GM19468 (cell line): Measurements from ENCODE around the gene DNAJB2.

Experiments used
- ATAC-seq: cut with Tn5 transposase; IDR thresholded peaks from one replicate; pipeline ENCODE4 v1.9.1; 2021; ENCODE audit warnings: mild to moderate bottlenecking, moderate library complexity, moderate number of reproducible peaks; ENCODE audit not compliant: unreplicated experiment; ENCODE audit errors: extremely low read depth

The DNAJB2 gene

DNA sequence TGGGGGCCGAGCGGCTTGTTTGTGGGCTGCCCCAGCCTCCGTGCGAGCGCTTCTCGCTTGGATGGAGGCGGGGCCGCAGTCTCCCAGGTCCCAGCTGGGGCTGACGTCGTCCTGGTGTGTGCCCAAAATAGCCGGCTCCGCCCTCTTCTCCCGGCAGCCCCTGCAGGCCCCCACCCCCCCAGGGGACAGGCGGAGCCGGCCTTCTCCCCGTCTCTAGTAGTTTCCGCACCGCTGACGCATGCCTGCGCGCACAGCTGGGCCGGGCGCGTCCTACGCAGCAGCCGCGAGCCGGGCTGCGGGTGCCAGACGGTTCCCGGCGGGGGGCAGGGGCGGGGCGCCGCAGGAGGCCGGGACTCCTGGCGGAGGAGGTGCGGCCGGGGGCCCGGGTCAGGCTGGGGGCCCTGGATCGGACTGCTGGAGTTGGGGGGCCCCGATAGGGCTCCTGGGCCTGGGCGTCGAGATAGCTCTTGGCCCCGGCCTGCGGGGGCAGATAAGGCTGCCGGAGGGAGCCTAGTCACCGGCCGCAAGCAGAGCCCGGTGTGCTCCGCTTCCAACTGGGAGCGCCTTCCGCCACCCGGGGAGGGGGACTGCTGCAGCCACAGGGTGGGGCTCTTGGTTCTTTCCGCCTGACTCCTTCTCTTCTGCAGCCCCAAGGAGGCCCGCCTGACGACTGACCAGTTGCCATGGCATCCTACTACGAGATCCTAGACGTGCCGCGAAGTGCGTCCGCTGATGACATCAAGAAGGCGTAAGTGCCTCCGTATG is at the start of gene DNAJB2:
DNAJB2 (plus strand) TSS at position 216 of the 765 bp plus-strand sequence; CDS start at position 684, 468 bp downstream.
- ATAC-seq, result peak; percentile 90

DNA sequence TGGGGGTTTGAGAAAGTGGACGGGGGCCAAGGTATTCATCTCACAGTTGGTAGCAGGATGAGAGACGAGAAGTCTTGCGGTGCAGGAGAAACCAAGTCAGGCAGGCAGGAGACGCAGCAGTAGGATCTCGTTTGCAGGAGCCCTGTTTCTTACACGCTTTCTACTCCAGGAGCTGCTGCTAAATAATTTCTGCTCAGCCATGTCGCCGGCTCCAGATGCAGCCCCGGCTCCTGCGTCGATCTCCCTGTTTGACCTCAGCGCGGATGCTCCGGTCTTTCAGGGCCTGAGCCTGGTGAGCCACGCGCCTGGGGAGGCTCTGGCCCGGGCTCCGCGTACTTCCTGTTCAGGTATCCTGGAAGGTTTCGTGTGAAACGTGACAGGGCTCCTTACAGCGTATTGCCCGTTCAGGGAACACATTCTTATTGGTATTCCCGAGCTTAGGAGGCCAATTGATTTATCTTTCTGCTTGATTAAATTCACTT is 49.1 kb upstream of the DNAJB2 start:
- ATAC-seq, result no peak

DNA sequence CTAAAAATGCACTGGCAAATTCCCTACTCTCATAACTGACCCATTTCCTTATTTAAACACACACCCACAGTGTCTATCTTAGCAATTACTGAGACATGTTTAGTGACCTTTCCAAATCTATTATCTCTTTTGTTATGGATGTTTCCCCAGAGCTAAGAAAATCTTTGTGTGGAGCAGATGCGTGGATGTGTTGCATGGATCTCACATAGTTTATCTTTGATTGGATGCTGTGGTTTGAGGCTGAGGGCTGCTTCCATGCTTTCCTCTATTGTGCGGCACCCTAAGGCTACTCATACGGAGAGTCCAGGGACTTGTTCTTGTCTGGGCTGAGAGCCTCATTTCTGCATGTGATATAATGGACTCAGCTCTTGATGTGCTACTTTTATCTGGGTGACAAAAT is 44.8 kb upstream of the DNAJB2 start:
- no peak for ATAC-seq

DNA sequence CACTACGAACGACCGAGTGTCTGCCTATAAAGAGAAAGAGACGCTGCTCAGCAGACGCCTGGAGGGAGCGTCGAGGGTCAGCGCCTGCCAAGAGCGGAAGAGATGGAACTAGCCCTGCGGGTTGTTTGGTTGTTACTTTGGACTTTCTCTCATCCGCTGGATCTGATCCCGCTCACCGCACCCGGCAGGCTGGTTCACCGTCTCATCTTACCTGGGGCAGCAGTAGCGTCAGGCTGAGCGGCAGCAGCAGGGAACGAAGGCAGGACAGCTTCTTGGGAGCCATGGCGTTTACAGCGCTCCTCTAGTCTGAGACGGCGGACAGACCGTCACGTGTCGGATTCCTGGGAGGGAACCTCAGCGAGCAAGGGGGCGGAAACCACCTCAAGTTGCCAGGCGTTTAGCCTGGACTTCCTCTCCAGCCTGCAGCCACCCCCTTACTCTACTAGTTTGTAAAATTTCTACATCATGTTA is 35.8 kb upstream of the DNAJB2 start:
- ATAC-seq, result no peak

DNA sequence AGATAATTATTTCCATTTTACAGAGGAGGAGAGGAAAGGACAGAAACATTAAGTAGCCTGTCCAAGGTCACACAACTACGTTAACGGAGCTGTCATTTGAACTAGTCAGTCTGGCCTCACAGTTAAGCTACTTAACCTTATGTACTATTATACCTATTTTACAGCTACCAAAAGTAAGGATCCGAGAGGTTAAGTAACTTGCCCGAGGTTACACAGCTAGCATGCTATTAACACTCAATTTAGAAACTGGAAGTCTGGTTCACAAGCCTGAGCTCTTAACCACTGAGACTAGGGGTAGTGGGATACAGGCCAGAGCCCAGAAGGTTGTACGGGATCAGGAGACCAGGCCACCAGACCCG is 34.4 kb upstream of the DNAJB2 start:
- no peak for ATAC-seq

DNA sequence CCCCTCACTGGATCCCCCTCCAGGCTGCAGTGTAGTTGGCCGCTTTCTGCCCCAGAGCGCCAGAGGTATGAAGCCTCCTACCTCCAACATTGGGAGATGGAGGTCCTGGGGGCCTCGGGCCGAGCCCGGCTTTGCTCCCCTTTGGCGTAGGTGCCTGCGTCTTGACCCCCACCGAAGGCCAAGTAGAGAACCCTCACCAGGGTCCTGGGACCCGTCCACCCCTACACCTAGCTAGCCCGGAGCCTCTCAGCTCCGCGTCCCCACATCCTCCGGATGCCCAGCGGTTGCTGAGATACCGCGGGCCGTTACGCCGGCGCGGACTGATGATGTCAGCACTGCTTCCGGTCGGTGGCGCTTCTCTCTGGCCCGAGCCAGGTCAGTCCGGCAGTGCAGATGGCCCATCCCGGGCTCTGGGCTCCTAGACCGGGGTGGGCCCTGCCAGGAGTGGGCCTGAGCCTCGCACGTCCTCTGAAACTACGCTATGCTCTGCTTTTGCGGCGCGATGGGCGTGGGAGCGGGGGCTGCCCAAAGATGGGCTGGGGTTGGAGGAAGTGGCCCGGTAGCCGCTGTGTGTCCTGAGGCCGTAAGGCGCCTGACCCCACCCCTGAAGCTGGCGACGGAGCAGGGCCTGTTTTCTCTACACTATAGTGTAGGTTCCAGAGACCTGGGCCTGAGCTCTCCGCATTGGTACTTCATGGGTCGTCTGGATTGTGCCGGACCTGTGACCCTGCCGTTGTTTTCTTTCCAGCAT is 33.8 kb upstream of the DNAJB2 start, which contains the start of the genes GLB1L and STK16:
GLB1L (minus strand) TSS at position 297 of the 751 bp plus-strand sequence. CDS start 1,871 bp downstream, outside the sequence.
STK16 (plus strand) TSS at position 332 of the 751 bp plus-strand sequence. CDS start 521 bp downstream, outside the sequence.
- ATAC-seq, result peak; percentile 65

DNA sequence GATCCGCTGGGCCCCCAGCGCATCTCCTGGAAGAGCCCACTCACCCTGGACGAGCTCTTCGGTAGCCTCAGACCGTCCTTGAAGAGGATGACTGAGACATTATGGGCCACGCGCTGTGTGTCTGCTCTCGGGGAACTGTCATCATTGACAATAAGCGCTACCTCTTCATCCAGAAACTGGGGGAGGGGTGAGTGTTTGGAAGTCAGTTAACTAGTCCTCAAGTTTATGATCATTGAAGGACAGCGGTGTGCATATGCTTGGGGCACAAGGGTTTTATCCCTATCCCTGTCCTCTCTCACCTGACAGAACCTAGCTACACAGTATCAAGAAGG is 33.3 kb upstream of the DNAJB2 start:
- no peak for ATAC-seq

DNA sequence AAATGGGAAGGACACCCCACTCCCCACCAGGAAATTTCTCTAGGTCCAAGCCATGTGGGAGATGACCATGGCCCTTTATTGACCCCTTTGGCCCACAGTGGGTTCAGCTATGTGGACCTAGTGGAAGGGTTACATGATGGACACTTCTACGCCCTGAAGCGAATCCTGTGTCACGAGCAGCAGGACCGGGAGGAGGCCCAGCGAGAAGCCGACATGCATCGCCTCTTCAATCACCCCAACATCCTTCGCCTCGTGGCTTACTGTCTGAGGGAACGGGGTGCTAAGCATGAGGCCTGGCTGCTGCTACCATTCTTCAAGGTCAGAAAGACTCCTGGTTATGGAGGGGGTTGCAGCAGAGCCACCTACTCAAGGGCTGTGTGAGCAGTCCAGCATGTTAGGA is 32.6 kb upstream of the DNAJB2 start:
- ATAC-seq, result no peak

DNA sequence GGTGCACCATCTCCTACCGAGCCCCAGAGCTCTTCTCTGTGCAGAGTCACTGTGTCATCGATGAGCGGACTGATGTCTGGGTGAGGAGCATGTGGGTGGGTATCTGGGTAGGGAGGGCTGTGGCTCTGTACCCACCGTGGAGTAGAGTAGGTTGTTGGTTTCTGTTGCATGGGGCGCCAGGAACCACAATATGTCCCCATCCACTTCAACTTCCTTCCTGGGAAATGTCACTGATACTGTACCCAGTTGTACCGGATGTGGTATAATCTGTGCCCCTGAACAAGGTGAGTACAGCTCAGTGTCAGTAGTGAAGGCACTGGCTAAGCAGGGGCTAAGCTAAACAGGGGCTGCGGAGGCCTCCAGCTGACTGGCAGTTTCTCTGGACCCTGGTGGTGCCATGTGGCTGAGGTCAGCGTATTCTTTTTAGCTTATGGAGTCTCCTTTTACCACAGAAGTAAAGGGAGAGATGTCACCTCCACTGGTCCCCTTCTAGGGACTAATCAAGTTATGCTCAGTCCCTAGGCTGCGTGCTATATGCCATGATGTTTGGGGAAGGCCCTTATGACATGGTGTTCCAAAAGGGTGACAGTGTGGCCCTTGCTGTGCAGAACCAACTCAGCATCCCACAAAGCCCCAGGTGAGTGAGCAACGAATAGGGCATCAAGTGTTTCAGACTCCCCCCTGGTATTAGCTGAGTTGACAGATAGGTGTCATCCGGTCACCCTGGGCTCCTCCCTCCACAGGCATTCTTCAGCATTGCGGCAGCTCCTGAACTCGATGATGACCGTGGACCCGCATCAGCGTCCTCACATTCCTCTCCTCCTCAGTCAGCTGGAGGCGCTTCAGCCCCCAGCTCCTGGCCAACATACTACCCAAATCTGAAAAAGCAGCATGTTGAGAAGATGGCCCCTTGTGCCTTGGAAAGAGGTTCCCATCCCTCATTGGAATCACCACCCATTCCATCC is 31.2 kb upstream of the DNAJB2 start:
- no peak for ATAC-seq

DNA sequence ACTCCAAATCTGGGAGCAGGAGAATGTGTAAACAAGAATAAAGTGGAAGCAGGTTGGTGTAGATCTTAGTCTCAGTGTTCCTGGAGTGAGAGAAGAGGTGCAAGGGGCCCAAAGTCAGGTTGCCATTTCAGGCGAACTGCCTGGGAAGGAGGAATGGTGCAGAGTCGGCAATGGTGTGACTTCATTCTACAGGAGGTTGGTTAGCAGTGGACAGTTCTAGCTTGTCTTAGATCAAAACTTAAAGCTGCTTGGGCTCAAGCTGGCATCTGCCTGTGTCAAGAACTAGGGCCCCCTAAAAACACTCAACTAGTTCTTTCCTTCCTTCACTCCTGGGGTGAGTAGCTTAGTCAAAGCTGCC is 30.3 kb upstream of the DNAJB2 start:
- ATAC-seq, result no peak

DNA sequence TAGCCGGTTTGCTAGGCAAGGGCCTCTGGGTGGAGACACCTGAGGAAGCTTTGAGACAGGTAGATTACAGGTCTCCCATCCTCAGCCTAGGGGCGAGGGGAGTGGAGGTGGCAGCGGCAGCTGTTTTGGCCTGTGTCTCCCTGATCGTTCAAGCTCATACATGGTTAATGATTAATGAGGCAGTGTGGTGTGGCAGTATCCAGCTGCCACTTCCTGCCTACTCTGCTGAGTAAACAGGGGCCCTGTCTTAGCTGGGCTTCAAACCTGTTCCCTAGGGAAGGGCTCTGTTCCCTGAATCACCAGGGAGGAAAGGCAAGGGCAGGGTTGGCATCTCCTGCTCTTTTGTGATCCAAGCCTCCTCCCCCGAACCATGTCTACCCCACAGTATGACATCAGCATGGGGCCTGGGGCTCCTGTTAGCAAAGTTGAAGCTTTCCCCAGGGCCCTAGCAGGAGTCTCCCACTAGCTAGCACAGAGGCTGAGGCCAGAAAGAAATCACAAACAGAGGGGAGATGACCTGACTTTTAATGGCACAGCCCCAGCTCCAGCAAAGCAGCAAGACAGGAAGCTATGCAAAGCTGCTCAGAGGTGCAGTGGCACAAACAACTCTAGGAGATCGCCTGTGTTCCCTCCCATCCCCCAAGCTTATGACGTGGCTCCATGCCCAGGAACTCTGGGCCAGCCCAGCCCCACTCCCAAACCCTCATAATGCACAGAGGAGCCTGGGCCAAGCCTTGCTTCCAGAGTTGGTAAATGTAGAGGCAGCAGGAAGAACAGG is 29.8 kb upstream of the DNAJB2 start:
- peak; percentile 37 for ATAC-seq

DNA sequence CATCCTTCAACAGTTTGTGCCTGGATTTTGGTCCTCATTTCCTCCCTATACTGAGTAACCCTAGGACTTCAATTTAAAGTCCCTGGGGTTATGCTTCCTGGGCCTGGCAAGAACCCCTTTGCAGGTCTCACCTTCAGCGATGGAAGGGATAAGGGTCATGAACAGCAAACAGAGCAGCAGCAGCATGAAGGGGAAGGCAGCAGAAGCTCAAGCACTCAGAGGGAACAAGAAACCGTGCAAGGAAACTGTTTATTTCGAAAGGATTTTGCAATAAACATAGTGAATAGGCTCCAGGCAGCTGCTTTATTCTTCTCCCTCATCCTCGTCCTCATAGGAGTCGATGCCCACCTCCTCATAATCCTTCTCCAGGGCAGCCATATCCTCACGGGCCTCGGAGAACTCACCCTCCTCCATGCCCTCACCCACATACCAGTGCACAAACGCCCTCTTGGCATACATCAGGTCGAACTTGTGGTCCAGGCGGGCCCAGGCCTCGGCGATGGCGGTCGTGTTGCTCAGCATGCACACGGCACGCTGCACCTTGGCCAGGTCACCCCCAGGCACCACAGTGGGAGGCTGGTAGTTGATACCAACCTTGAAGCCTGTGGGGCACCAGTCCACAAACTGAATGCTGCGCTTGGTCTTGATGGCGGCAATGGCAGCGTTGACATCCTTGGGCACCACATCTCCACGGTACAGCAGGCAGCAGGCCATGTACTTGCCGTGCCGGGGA is 29.0 kb upstream of the DNAJB2 start:
- ATAC-seq, result no peak

DNA sequence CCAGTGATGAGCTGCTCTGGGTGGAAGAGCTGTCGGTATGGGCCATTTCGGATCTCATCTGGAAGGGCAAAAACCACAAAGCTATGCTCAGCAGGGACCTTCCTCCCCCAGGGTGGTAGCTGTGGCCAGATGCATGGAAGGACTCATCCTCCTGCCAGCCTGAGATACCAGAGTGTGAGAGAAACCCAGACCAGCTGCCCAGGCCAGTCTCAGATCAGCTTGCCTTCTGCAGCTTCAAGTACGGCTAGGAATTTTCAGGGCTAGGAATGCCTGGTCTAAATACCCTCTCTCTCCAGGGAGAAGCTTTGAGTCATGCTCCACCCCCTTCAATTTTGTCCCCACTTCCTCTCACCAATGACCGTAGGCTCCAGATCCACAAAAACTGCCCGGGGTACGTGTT is 27.5 kb upstream of the DNAJB2 start:
- ATAC-seq, result no peak

DNA sequence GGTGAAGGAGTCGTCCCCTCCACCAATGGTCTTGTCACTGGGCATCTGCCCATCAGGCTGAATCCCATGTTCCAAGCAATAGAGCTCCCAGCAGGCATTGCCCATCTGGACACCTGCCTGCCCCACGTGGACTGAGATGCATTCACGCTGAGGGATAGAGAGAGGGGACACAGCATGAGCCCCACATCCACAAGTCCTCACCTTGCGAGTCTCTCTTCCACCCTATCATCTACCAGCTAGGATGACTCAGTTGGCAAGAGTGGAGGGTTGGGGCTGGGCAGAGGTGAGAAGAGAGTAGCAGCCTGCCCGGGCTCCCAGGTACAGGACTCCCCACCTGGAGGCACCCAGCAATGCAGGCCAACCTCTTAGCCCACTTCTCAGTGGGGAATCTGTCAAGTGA is 27.1 kb upstream of the DNAJB2 start:
- ATAC-seq, result no peak

DNA sequence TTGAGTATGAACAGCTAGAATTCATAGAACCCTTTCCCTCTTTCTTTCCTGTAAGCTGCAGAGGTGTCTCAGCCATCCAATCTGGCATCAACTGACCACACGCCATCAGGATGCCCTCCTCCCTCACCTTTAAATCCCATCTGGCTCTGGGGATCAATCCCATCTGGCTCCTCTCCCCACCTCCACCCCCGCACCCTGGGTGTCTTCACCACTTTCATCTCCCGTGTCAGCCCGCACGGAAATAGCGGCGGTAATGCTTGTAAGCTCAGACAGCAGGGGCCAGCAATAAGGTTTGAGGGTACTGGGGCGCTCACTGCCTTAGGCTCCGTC is 26.6 kb upstream of the DNAJB2 start:
- no peak for ATAC-seq

DNA sequence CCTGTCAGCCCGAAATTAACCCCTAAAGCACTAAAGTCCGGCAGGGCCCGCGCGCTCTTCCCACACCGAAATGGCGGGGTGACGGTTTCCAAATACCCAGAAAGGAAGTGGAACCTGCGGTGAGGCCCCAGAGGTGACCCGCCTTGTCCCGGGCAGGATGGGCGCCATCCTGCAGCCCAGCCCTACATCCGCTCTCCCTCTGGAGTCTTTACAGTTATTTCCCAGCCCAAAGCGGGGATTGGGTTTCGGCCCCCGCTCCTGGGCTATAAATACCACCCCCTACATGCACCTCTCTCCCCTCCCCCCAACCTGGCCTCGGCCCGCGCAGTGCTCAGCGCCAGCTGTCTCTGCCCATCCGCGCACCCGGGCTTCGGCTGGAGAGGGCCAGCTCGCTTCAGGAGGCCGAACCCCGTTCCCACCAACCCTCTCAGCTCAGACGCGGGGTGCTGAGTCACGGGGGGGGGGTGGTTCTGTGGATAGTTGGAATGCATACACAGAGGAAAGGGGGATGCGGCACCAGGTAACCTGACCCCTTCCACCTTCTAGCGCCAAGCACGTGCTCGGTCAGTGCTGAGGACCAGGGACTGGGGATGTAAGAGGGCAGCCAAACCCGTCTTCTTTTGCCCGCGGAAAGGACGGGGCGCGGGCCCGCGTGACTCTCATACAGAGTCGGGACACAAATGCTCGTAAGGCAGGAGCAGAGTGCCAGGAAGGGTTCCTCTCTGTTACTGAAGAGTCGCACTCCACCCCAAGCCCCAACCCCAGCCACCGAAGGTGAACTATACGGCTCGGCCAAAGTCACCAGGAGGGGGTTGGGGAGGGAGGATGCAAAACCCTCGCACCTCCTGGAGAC is 26.0 kb upstream of the DNAJB2 start, which contains the start of gene TUBA4B:
TUBA4B (plus strand) TSS at position 344 of the 853 bp plus-strand sequence; CDS start at position 509, 165 bp downstream.
- ATAC-seq, result no peak

DNA sequence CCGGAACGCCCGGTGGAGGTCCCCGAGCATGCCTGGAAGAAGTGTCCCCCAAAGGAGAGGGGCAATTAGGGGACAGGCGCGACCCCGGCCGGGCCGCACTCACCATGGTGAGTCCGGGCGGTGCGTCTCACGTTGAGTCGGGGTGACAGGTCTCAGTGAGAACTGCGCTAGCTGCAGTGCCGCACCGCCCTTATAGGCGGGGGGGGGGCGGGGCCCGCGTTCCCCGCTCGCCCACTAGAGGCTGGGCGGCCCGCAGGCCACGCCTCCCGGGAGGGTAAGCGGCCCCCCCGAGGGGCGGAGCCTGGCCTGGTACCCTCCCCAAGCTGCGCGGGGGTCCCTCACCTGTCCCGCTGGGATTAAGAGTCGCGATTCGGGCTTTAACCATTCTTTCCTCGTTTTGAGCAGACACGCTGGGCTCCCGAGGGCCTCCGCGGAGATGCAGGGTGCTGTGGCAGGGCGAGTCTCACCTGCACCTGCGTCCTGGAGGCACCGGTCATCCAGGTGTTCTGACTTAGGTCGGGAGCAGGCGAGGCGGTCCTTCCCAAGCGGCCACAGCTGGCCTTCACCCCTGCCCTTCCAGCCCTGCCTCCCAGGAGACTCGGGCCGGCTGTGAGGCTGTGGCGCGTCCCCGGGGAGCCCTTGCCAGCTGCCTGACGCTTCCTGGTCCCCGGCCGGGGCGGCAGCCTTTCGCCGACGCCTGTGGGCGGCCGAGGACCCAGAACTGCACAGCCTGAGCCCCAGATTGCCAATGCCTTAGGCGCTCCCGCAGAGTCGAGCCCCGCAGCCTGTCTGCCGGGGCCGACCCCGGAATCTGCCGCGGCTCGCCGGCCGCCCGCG is 25.2 kb upstream of the DNAJB2 start, which contains the start of gene TUBA4A:
TUBA4A (minus strand) TSS at position 166 of the 837 bp plus-strand sequence; CDS start at position 106, 60 bp downstream.
- ATAC-seq, result peak; percentile 23
